ENCODE data around the gene ASXL3.

The ASXL3 gene

DNA sequence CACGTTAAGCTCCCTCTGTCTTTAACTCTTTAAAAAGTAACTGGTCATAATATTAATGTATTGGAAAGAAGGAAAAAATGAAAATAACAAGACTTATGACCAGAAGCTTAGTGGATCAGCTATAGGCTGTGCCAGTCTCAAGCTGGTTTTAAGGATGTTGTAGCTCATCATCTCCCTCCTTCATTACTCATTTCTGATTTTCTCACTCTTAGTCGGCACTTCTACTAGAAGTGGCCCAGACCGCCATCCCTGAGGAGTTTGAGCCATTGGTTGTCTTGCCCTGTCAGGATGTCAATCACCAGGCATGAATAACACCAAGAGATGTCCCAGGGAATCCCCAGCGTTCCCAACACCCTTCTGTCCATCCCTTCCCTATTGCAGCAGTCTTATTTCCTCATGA lies 151.5 kb downstream of the ASXL3 start:
- DNase-seq = no peak

DNA sequence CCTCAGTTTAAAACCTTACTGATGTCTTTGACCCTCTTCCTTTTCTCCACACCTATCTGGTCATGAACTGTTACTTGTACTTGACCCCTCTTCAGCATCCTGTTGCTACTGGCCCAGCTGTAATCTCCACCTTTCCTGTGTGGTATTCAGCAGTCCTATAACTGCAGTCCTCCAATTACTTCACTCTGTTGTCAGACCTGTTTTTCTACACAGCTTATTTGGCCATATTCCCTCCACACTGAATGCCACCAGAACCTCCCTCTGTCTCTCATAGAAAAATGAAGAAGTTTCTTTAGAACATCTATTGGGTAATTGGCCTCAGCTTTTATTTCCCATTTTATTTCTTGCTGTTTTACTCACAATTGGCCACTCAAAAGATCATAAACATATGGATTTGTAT lies 155.4 kb downstream of the ASXL3 start:
- DNase-seq = no peak

DNA sequence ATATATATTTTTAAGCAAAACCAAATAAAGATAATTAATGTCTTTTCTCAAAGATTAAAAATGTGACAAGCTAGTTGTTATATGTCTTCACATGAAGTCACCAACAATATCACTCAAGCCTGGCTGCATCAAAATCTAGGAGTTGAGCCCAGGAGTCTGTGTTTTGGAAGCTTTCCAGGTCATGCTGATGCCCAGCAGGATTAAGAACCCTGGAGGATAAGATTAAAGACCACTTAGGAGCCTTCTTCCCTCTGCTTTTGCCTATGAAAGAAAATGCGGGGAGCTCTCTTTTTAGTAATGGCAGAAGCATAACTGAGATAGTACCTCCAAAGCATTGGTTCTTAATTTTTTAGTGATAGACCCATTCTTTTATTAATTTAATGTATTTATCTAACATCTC lies 157.4 kb downstream of the ASXL3 start:
- DNase-seq = no peak

DNA sequence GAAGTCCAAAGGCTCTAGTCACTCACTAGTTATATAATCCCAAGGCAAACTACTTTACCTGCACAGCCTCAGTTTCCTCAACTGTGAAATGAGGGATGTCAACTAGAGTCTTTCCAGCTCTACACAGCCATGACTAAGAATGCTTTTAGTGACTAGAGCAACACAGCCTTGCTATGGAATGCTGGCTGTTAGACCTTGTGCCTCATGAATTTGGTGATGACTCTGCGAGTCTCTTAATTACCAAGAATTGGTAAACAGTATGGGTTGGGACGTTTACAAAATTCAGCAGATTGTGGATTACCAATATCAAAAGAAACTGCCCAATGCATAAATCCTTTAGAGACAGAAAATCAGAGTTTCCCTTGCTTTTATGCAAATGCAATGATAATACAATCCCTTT lies 163.7 kb downstream of the ASXL3 start:
- DNase-seq = no peak

DNA sequence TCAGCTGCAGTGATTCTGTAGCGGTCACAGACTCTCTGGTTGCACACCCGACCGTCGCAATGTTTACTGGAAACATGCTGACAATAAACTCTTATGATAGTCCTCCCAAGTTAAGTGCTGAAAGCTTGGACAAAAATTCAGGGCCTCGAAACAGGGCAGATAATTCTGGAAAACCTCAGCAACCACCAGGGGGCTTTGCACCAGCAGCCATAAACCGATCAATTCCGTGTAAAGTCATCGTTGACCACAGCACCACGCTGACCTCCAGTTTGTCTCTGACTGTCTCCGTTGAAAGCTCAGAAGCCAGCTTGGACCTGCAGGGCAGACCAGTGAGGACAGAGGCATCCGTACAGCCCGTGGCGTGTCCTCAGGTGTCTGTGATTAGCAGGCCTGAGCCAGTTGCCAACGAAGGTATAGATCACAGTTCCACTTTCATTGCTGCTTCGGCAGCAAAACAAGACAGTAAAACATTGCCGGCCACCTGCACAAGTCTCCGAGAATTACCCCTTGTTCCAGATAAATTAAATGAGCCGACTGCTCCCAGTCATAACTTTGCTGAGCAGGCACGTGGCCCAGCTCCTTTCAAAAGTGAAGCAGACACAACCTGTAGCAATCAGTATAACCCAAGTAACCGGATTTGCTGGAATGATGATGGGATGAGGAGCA lies 166.1 kb downstream of the ASXL3 start:
- DNase-seq = no peak

DNA sequence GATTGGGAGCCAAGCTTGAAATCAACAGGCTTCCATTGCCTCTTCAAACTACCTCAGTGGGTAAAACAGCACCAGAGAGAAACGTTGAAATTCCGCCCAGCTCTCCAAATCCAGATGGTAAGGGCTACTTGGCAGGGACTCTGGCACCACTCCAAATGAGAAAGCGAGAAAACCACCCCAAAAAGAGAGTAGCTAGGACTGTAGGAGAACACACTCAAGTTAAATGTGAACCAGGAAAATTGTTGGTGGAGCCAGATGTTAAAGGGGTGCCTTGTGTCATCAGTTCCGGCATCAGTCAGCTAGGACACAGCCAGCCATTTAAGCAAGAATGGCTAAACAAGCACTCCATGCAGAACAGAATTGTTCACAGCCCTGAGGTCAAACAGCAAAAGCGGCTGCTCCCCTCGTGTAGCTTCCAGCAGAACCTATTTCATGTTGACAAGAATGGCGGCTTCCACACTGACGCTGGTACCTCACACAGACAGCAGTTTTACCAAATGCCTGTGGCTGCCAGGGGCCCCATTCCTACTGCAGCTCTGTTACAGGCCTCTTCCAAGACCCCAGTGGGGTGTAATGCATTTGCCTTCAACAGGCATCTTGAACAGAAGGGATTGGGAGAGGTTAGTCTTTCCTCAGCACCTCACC lies 167.3 kb downstream of the ASXL3 start:
- no peak for DNase-seq

DNA sequence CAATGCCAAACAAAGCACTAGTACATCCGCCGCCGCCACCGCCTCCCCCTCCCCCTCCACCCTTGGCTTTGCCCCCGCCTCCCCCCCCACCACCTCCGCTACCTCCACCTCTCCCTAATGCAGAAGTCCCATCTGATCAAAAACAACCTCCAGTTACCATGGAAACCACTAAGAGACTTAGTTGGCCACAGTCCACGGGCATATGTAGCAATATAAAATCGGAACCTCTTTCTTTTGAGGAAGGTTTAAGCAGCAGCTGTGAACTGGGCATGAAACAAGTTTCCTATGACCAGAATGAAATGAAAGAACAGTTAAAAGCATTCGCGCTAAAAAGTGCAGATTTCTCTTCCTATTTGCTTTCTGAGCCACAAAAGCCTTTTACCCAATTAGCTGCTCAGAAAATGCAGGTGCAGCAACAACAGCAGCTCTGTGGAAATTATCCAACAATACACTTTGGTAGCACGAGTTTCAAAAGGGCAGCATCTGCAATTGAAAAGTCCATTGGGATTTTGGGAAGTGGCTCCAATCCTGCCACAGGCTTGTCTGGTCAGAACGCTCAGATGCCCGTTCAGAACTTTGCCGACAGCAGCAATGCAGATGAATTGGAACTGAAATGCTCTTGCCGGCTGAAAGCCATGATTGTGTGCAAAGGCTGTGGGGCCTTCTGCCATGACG lies 168.0 kb downstream of the ASXL3 start:
- DNase-seq = no peak

DNA sequence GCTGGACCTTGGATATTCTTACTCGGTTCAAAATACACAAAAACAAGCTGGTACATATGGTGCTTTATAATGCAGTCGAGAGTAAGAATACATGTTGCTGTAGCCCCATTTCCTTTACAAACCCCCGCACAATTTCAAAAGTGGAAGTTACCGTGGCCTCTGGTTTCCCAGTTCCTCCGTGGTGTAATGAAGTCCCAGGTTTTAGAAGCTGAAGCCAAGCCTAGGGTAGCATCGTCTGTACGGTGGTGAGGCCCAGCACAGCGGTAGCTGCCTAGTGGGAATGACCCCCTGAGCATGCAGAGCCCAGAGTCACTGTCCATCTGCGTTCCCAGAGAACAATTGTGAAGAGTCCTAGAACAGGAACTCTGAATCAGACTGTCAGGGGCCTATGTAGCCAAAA lies 171.8 kb downstream of the ASXL3 start:
- DNase-seq = peak in 1 of 2 donors; percentile 1

DNA sequence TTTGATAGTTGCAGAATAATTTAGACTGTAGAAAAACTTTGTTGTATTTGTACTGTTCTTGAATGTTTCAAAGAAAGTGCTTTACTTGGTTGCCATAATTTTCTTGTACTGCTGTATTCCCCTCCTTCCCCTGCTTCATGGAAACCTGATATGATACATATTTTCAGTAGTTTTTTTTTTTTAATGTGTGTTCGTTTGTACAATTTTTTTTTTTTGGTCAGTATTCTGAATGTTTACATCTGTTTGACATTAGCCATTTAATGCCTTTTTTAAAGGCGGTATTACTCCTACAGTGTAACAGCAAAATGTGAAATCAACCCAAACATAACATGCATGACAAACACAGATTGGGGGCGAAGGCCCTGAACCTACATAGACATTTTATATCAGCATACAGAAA lies 172.3 kb downstream of the ASXL3 start:
- DNase-seq = no peak

DNA sequence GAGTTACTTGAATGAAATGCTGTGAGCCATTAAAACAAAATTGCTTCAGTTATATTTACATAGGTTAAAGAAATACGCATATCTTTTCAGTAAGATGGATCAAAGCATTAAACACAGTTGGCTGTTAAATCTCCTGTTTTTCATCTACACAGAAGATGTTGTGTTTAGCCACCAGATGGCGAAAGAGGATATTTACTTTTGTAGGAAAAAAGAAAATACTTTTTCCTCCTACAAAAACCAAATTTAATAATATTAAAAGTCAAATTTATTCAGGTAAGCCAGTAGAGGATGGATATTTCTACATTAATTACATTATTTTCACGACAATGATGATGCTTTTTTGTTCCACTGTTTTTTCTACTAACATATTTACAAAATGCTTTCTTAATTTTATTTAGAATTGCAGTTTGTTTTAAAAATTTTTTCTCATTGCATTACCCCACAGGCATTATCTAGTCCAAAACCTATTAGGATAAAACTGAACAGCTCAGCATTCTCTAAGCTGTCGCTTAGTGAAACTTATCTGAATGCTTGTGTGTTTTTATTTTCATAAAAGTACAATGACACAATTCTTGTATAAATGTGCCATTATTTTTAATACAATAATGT lies 173.7 kb downstream of the ASXL3 start:
- no peak for DNase-seq

DNA sequence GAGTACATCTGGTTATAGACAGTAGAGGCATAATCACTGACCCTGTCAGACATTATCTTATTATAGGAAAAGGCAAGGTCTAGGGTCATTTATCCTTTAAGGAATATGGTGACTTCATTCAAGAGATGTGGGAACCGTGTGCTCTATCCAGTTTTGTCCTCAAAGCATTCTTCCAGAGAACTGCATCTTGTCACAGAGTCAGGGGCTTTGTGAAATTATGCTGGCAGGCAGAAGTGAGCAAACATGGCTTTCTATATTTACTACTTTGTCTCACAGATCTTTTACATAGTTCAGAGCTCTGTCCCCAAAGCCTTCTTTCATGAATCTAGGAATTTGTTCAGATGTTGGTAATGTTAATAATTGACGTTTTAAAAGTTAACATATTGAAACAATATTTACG lies 177.4 kb downstream of the ASXL3 start:
- DNase-seq = no peak

DNA sequence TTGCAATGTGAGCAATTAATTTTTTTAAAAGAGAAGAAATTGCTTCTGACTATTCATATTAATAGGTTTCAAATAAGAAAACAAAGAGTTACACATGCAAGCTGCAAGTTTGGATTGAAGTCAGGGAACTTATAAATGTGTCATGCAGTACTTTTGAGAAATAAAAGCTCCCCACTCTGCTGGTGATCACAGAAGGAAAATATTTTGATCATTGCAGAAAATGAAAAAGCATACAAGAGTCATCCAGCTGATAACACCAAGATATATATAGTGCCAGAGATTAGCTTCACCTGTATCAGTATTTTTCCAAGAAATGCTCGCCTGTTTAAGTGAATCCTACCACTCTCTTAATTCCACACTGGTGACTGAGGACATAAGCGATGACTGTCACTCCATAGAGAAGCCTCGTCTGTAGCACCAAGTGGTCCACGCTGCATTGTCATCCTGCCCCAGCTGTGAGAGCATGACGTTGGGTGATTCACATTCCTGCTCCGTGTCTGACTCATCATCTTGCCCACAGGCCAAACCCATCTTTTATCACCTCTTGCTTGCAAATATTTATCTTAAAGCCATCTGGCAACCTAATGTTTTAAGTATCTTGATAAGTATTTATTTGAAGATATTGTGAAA lies 178.0 kb downstream of the ASXL3 start:
- no peak for DNase-seq

DNA sequence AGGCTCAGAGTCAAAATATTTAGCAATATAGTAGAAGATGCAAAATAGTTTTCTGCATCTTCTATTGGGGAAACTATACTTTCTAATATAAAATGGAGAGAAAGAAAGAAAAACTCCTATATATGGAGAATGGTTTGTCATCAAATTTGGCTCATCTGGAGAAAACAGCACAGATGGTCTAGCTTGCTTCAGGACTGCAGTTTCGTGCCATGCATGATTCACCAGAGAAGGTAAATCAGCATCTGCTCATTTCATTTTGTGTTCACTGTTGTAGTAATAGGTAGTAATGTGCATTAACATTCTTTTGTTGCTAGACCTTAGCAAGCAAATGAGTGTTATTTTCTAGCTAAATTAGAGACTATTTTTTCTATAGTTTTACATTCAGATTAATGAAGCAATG lies 179.0 kb downstream of the ASXL3 start:
- DNase-seq = no peak

DNA sequence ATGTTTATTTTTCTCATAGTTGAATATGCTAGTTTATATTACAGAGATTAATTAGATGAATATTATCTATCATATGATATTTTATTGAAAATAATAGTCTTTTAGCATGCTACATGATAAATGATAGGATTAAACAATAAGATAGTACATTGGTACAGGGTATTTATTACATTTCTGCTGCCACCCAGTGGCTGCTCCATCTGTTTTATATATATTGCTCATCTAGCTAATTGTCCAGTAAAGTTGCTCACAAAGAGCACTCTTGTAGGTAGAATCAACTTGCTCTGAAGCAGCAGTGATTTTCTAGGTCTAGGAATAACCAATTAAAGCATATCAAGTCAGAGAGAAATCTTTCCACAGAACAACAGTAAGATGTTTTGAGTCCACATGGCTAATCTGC lies 183.3 kb downstream of the ASXL3 start:
- no peak for DNase-seq

DNA sequence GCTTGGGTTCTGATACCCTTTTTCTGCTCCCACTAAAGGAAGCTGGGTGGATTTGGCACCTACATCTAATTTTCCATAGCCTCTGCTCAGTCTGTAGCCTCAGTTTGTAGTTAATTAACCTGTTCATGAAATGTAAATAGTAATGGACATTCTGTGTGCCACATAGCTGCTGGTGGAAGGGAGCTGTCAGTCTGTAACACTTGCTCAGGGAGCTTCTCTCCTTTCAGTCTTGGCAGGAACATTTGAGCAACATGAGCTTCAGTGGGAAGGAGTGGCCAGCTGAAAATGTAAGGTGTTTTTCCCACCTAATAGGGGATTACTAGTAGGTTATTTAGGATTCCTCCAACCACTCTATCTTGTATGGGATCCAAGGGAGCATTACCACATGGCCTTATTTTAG lies 203.4 kb downstream of the ASXL3 start:
- no peak for DNase-seq

All from inflammatory macrophage (primary cell).